ENCODE measurements around the gene MAGEA12.
"Not testable (repeated sequence)": the region's sequence is repeated elsewhere in the genome, so short reads cannot be mapped to it uniquely, and the experiment has no call there.

GRCh38 chrX:152697952-152698931 lies 35.3 kb upstream of the MAGEA12 start, which contains the start of gene MAGEA3:
- not testable (repeated sequence) for TF ChIP-seq CTCF (optimal IDR thresholded peaks at IDR 0.05 in 1 of 3, IDR thresholded peaks at IDR 0.05 in 1 of 3, conservative IDR thresholded peaks at IDR 0.05 in 1 of 3; ENCODE audit: extremely low read depth in 1 of 3, insufficient read depth in 2 of 3, low read length in 3 of 3); EZH2 (IDR thresholded peaks at IDR 0.05; ENCODE audit: low read length)
